WERI-Rb-1 (cell line): ENCODE data around the gene ERGIC1.

Source experiments
- DNase-seq: peaks from one replicate; pipeline ENCODE4 v3.0.0-alpha.2; 2020
- H3K27ac ChIP-seq: fragments of 250-450 bp; sonication (Bioruptor Pico); 2 replicates; pipeline ENCODE4 v1.5.1; 2020; ENCODE audit warnings: mild to moderate bottlenecking, moderate library complexity
- H3K27me3 ChIP-seq: fragments of 250-450 bp; sonication (Bioruptor Pico); 2 replicates; pipeline ENCODE4 v1.5.1; 2021; ENCODE audit warnings: mild to moderate bottlenecking, low read depth, moderate library complexity; ENCODE audit not compliant: insufficient read depth, severe bottlenecking
- H3K36me3 ChIP-seq: fragments of 250-450 bp; sonication (Bioruptor Pico); 2 replicates; pipeline ENCODE4 v1.5.1; 2020; ENCODE audit warnings: mild to moderate bottlenecking, moderate library complexity
- H3K4me3 ChIP-seq: 2 replicates; pipeline ENCODE4 v1.5.1; 2011; ENCODE audit warnings: low read depth, mild to moderate bottlenecking, control low read depth, low read length
- H3K9me3 ChIP-seq: fragments of 250-450 bp; sonication (Bioruptor Pico); 2 replicates; pipeline ENCODE4 v1.5.1; 2021; ENCODE audit warnings: mild to moderate bottlenecking, moderate library complexity; ENCODE audit not compliant: severe bottlenecking
- TF ChIP-seq, protein P1 (sequence below): IDR thresholded peaks from 2 replicates; pipeline ENCODE4 v1.5.1; 2011; ENCODE audit warnings: low read depth, mild to moderate bottlenecking, control low read depth, inconsistent platforms, low read length

The ERGIC1 gene

DNA sequence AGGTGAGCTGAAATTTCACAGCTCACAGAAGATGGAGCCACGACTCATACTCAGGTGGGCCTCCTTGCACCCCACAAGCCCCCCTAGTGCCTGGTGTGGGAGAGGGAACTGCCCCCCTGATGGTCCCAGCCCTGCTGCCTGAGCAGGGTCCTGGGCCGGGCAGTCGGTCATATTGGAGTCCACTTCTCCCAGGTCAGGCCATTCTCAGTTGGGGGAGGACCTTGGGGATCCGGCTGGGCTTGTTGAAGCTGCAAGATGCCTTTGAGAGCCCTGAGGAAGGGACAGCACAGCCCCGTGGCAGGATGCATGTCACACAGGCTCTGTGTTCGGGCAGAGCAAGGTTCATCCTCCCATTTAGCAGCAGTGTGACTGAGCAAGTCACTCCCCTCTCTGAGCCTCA is 56.6 kb downstream of the ERGIC1 start:
- DNase-seq, result no peak
- TF ChIP-seq, protein P1, sequence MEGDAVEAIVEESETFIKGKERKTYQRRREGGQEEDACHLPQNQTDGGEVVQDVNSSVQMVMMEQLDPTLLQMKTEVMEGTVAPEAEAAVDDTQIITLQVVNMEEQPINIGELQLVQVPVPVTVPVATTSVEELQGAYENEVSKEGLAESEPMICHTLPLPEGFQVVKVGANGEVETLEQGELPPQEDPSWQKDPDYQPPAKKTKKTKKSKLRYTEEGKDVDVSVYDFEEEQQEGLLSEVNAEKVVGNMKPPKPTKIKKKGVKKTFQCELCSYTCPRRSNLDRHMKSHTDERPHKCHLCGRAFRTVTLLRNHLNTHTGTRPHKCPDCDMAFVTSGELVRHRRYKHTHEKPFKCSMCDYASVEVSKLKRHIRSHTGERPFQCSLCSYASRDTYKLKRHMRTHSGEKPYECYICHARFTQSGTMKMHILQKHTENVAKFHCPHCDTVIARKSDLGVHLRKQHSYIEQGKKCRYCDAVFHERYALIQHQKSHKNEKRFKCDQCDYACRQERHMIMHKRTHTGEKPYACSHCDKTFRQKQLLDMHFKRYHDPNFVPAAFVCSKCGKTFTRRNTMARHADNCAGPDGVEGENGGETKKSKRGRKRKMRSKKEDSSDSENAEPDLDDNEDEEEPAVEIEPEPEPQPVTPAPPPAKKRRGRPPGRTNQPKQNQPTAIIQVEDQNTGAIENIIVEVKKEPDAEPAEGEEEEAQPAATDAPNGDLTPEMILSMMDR, result no peak
- no peak overlapping the region for H3K4me3 ChIP-seq
- H3K9me3 ChIP-seq, result no peaks in the 10 kb centered on the region
- peaks cover 3% of the 10 kb centered on the region for H3K36me3 ChIP-seq
- H3K27ac ChIP-seq, result no peak overlapping the region
- H3K27me3 ChIP-seq, result no peaks in the 10 kb centered on the region

DNA sequence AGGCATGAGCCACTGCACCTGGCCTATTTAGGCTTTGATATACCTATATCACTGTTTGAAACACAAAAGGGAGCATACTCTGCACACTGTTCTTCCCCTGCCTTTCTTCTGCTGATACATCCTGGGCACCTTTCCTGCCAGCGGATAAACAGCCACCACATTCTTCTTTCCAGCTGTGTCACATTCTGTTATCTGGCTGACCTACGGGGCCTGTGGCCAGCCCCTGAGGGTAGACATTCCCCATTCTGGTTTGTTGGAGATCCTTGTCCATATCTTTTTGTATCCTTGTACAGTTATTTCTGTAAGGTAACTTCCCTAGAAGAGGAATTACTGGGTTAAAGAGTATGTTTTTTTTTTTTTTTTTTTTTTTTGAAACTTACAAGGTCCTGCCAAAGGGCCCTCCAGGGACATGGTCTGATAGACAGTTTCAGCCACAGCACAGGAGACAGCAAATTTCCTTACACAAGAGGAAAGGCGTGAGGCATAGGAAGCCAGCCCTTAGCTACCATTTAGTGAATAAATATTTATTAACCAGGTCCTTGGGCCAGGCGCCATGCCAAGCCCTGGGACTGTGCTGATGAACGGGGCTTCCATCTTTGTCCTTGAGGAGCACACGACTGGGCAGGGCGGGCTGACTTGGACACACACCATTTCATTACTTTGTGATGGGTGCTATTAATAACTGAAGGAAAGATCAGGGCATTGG is 57.8 kb downstream of the ERGIC1 start:
- no peak for DNase-seq
- Histone ChIP-seq H3K9me3 (no peaks in the 10 kb centered on the region), H3K27me3 (no peaks in the 10 kb centered on the region), H3K4me3 (no peak overlapping the region), H3K36me3 (peaks cover 3% of the 10 kb centered on the region), H3K27ac (no peak overlapping the region)
- TF ChIP-seq, protein P1, result no peak

DNA sequence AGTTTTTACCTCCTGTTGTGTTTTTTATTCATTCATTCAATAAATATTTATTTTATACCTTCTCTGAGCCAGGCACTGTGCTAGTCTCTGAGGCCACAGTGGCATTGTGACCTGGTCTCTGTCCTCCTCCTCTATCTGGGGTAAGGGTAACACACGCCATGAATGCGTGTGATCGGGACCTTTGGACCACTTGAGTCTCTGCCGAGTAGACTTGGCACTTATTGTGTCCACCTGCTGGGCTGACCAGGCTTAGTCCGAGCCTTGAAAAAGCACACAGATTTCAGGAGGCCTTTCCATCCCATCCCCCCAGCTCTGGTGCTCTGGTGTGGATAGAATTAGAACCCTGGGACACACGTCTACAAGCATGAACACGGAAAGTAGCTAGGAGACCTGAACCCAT is 58.7 kb downstream of the ERGIC1 start:
- no peak for DNase-seq
- TF ChIP-seq, protein P1, result no peak
- Histone ChIP-seq H3K9me3 (no peaks in the 10 kb centered on the region), H3K4me3 (no peak overlapping the region), H3K27me3 (no peaks in the 10 kb centered on the region), H3K36me3 (peaks cover 3% of the 10 kb centered on the region), H3K27ac (no peak overlapping the region)

DNA sequence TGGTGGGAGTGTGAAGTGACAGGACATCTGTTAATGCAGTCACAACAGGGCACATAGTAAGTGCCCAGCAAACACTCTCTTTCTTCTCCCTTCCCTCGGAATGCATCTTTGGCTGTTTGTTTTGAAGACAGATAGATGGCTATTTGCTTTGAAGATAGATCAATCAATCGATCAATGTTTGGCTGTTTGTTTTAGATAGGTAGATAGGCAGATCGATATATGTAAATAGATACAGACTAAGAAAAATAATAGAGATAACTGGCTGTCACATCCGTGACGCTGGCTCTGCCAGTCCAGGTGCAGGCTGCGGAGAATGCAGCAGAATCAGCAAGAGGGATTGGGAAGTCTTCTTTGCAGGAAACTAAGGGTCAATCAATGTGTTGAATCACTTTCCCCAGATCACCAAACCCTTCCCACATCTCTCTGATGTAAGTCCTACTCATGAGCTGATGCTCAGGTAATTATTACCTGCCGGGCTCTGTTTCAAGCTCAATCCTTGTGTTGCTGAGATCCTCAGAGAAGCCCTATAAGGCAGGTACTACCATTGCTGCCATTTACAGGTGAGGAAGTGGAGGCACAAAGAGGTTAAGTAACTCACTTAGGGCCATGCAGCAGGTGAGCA is 60.8 kb downstream of the ERGIC1 start:
- H3K4me3 ChIP-seq, result no peak overlapping the region
- TF ChIP-seq, protein P1, result no peak
- H3K9me3 ChIP-seq, result no peaks in the 10 kb centered on the region
- no peak for DNase-seq
- no peak overlapping the region for H3K27ac ChIP-seq
- no peaks in the 10 kb centered on the region for H3K27me3 ChIP-seq
- H3K36me3 ChIP-seq, result no peaks in the 10 kb centered on the region; the same call in 1 of the 2 replicates

DNA sequence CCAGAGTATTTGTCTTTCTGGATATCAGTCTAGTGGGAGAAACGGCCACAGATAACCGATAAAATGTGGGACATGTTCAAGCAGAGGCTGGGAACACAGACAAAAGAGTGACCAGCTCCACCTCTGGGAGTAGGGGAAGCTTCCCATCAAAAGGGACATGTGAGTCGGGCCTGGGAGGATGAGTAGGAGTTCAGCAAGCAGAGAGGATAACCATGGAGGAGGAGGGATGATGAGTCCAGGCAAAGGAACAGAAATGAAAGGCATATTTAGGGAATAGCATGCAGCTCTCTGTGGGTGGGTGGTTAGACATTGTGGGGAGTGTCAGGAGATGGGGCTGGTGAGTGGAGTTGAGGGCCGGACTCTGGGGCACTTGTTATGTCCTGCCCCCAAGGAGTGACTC is 61.5 kb downstream of the ERGIC1 start:
- Histone ChIP-seq H3K9me3 (no peaks in the 10 kb centered on the region), H3K4me3 (no peak overlapping the region), H3K27ac (no peak overlapping the region), H3K27me3 (no peaks in the 10 kb centered on the region), H3K36me3 (no peaks in the 10 kb centered on the region; the same call in 1 of the 2 replicates)
- DNase-seq, result no peak
- TF ChIP-seq, protein P1, result no peak
